GM03348 (cell line): ENCODE data around the gene RASGEF1C.

Source experiments
- DNase-seq: peaks from one replicate; pipeline ENCODE4 v3.0.0; 2012; ENCODE audit warnings: low spot score

The RASGEF1C gene

GRCh38 chr5:180119031-180119902 lies 89.7 kb downstream of the RASGEF1C start:
- DNase-seq = no peak

GRCh38 chr5:180118391-180118791 lies 90.6 kb downstream of the RASGEF1C start:
- DNase-seq = no peak

- no peak for DNase-seq
Observed at GRCh38 chr5:180117000-180117725, 91.8 kb downstream of the RASGEF1C start.

DNA sequence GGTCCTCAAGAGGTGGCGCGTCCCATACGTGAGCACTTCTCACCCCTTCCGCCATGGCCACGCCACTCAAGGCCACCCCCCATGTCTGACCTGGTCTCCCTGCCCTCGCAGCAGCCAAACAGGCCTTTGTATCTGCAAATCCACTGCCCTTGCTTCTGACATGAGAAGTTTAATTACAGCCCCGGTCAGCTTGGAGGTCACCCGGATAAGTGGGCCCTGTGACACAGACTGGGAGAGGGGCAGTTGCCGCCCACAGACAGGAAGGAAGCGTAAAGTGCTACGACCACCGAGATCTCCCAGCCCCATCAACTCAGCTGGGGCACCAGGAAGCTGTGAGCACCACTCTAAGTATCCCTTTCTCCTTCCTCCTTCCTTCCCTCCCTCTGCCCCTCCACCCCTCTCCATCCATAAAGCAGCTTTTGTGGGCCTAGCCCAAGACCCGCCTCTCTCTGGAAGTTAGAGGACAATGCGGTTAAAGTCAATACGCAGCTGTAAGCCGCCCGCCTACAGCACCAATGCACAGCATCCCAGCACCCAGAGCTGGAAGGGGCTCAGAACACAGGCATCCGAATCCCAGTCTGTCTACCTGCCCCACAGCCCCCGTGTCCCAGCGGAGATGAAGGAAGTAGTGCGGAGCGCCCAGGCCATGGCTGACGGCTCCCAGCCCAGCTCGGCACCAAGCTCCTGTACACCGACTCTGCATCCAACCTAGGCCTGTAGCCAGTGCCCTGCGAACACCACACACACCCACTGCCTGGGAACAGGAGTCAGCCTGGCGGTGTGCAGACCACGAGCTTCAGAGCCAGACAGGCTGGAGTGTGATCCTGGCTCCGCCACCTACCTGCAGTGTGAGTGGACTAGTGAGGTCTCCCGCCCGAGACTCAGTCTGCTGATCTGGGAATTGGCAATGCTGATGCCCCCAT lies 92.7 kb downstream of the RASGEF1C start:
- DNase-seq = no peak

GRCh38 chr5:180115326-180116076 lies 93.5 kb downstream of the RASGEF1C start:
- DNase-seq = no peak

DNA sequence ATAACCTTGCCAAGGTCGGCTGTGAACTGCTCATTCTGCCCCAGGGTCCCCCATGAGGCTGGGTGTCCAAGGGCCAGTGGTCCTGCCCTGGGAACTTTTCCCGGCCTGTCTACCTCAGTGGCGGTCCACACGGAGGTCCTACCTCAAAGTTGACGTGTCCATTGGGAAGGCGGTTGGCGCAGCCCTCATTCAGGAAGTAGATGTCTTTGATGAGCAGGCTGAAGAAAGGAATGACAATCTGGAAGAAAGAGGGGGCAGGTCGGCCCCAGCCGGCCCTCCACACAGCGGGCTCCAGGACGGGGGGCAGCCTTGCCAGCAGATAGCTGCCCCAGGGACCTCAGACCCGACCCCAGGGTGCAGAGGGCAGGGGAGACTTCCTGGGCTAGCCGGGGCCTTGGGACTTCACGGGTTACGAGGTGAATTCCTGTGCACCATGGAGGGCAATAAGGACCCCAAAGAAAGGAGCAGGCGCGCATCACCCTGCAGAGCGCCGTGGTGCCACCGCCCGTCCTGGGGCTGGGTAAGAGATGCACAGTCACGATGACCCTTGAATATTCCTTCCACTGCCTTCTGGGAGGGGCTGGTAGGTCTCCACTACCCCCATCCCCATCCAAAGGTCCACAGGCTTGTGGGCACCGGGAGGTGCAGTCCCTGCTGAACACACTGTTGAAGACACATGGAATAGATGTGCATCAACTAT lies 94.6 kb downstream of the RASGEF1C start:
- no peak for DNase-seq

DNA sequence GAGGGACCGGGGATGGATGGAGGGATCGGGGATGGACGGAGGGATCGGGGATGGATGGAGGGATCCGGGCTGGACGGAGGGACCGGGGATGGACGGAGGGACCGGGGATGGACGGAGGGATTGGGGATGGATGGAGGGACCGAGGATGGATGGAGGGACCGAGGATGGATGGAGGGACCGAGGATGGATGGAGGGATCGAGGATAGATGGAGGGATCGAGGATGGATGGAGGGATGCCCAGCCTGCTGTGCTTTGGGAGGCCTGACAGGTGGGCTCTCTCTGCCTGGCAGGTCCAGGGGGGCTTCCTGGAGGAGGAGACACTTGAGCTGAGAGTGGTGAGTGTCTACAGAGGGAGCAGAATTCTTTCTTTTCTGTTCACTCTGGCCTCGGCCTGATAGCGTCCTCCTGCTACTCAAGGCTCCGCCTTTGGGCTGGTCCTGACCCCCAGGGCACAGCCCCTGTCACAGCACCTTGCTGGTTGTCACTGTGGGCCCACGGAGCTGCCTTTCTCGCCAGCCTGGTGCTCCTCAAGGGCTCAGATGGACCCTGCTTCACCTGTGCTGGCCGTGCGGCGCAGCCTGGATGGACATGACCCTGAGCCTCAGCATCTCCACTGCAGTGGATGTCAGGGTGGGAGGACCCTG lies 95.2 kb downstream of the RASGEF1C start:
- no peak for DNase-seq

- DNase-seq = peak; percentile 3
Observed at GRCh38 chr5:180112181-180112861, 96.7 kb downstream of the RASGEF1C start.

GRCh38 chr5:180111273-180112002 lies 97.6 kb downstream of the RASGEF1C start:
- DNase-seq = no peak

DNA sequence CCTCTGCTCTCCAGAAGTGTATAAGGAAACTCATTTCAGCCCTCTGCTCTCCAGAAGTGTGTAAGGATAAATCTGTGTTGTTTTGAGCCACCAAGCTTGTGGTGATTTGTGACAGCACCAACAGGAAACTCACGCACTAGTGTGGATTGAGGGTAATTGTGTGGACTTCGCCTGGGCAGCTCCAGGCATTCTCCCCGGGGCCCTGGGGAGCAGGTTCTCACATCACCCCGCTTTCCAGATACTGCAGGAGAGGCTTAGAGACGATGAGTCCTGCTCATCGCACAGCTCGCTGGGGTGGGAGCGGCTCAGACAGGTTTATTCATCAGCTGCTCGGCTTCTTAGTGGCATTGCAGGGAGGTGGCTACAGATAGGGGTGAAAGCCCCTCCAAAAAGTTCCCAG lies 99.1 kb downstream of the RASGEF1C start:
- no peak for DNase-seq

GRCh38 chr5:180107005-180107404 lies 102.0 kb downstream of the RASGEF1C start:
- DNase-seq = no peak

DNA sequence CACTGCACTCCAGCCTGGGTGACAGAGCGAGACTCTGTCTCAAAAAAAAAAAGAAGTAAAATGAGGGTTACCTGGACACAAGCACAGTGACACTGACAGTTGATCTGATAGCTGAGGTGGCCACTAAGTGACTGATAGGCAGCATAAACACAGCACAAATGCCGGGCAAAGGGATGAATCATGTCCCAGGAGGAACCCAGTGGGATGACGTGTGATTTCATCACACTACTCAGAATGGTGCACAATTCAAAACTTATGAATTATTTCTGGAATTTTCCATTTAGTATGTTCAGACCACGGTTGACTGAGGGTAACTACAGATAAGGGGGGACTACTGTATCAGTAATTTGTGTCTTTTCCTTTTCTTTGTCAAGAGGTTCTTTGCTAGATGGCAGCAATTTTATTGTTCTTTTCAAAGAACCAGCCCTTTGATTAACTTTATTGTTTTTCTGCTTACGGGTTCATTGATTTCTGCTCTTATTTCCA lies 103.1 kb downstream of the RASGEF1C start:
- DNase-seq = no peak

DNA sequence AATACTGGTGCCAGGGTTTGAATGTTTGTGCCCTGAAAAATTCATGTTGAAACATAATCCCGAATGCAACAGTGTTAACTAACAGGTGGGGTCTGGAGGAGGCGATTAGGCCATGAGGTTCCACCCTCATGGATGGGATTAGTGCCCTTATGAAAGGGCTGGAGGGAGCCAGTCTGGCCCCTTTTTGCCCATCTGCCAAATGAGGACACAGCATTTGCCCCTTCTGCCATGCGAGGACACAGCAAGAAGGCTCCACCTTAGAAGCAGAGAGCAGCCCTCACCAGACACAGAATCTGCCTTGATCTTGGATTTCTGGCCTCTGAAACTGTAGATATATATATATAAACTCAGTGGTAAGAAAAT lies 104.9 kb downstream of the RASGEF1C start:
- DNase-seq = no peak

DNA sequence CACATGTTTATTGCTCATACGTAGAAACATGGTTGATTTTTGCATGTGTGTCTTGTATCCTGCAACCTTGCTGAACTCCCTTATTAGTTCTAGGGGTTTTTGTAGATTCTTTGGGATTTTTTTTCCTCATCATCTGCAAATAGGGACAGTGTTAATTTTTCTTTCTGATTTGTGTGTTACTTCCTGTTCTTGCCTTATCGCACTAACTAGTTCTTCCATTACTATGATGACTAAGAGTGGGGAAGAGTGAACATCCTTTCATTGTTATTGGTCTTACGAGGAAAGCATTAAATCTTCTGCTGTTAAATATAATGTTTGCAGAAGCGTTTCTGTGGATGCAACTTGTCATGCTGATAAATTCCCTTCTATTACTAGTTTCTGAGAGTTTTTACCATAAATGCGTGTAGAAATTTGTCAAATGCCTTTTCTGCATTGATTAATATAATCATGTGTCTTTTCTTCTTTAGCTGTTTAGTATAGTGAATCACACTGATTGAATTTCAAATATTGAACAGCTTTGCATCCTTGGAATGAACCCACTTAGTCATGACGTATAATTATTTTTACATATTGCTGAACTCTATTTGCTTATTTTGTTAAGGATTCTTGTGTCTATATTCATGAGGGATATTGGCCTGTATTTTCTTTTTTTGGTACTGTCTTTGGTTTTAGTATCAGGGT lies 105.4 kb downstream of the RASGEF1C start:
- no peak for DNase-seq

- DNase-seq = no peak
Observed at GRCh38 chr5:180102636-180103035, 106.4 kb downstream of the RASGEF1C start.

GRCh38 chr5:180101451-180102105 lies 107.4 kb downstream of the RASGEF1C start:
- DNase-seq = no peak

- no peak for DNase-seq
Observed at GRCh38 chr5:180100621-180101450, 108.2 kb downstream of the RASGEF1C start.
